ENCODE measurements around the gene KHSRP.
"Not testable (repeated sequence)": the region's sequence is repeated elsewhere in the genome, so short reads cannot be mapped to it uniquely, and the experiment has no call there.

The KHSRP gene

DNA sequence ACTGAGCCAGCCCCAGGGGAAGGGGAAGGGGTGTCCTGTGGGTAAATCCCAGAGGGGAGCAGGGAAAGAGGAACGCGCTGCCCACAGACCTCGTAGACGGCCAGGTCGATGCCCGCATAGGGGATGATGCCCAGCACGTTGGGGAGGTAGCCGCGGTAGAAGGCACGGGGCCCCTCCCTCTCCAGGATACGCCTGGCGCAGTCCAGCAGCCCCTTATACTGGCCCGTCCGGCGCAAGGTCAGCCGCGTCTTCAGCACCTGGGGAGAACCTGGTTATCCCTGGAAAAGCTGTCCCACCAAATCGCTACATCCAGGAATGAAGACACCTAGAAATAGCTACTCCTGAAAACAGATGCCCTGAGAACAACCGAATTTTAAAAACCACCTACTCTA lies 27.6 kb upstream of the KHSRP start:
- DNase-seq (ENCODE audit: low read depth, low spot score) = no peak

DNA sequence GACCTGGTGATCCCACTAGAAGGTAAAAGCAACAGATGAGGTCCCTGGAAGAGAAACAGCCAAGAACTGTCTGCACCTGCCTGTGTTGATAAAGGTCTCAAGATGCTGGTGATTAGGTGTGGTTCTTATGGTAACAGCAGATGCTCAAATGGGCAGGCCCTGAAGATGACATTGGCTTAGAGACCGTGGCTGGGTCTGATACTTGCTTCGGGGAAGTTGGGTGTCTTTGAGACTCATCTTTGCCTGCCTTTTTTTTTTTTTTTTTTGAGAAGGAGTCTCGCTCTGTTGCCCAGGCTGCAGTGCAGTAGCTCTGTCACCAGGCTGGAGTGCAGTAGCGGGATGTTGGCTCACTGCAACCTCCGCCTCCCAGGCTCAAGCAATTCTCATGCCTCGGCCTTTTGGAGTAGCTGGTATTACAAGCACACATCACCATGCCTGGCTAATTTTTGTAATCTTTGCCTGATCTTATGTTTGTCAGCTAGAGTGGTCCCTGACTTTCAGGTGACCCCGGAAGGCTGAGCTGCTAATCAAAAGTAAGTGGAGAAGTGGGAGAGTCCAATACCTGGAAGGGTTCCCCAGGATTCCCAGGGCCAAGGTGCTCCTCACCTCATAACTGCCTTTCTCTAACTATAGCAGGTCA lies 27.1 kb upstream of the KHSRP start:
- DNase-seq (ENCODE audit: low read depth, low spot score) = no peak

DNA sequence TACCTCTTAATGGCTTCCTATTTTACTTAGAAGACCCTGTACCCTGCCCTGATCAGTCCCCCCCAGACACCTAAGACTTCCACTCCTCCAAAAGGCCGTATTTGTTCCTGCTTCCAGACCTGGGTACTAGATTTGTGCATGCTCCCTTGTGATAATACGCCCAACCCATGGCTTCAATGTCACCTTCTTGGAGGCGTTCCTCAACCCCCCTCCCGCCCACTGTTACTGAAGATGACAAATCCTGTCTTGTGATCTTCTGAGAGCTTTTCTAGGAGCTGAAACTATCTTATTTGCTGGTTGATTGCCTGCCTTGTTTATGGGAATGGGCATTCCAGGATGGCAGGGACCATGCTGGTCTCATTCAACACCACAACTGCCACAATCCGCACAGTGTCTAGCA lies 25.6 kb upstream of the KHSRP start:
- DNase-seq (ENCODE audit: low read depth, low spot score) = no peak

DNA sequence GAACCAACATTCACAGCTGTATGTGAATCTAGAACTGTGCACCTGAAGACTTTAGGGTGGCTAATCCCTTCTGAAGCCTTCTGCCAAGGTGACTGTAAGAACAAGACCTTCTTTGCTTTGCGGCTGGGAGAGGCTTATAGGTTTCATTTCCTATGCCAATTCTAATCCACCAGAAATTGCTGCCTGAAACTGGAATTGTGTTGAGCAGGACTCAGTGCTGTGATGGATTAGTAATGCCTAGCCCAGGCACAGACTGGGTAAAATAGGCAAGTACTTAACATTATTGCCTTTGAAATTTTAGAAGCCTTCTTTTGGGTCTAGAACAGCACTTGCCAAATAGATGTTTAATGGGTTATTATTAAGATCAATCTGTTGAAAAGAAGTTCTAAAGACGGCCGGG lies 23.4 kb upstream of the KHSRP start:
- DNase-seq (ENCODE audit: low read depth, low spot score) = no peak

DNA sequence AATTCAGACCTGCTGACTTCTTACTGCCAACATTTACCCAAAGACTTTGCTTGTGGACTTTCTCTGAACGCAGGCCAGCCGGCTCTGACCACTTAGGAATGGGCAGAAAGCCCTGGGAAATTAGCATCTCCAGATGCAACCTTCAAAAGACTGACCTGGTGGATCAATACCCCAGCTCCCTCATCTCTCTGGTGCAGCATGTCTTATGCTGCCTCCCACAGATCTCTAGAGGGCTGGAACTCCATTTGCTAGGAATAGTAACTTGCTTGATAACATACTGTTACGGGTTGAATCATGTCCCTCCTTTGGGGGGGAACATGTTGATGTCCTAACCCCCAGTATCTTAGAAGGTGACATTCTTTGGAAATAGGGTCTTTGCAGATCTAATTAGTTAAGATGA lies 21.8 kb upstream of the KHSRP start:
- DNase-seq (ENCODE audit: low read depth, low spot score) = no peak

DNA sequence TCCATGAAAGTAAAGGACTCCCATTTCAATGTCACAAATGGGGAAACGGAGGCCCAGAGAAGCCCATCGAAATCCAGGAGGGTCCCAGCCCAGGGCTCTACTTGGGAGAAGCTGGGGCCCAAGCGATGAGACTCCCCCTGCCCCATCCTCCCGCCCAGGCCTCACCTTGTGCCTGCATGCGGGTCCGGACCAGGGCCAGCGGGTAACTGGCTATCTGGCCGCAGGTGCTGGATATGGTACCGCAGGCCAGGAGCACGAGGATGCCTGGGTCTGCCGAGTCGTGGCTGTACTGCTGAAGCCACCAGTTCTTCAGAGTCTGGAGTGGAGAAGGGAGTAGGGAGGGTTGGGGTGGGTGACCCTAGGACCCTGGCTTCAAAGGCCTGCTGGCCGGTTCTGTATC lies 19.4 kb upstream of the KHSRP start:
- no peak for DNase-seq (ENCODE audit: low read depth, low spot score)

DNA sequence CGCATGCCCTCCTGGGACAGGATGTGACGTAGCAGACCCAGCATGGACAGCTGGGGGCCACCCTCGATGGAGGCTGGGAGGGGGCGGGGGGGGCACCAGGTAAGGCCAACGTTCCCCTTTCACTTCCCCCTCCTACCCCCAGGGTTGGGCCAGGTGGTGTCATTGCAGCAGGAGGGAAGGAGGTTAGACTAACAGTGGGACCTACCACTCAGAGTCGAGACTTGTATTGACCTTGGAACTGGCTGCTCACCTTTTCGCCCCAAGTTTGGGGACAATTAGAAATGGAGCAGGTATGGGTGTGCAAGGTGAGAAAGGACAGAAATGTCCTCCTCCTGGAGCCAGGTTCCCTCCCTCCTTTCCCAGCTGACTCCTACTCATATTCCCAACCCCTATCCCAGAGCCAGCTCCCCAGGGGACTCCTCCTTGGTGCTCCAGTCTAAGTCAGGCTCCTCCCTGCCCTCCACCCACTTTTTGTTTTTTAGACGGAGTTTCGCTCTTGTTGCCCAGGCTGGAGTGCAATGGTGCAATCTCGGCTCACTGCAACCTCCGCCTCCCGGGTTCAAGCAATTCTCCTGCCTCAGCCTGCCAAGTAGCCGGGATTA lies 17.6 kb upstream of the KHSRP start:
- DNase-seq (ENCODE audit: low read depth, low spot score) = no peak

DNA sequence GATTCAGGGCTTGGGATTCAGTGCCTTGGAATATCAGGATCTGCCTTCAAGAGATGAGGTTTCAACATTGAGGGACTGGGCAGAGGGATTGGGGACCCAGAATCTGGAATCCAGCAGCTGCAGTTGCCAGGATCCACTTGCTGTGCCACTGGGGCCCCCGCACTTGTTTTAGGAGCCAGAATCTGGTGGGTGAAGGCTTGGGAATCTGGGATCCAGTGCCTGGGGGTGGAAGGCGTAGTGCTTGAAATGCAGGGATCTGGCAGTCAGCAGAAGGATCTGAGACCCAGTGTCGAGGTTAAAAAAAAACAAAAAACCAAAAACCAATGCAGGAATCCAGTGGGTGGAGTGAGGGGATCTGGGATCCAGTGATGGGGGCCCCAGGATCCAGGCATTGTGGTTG lies 16.3 kb upstream of the KHSRP start:
- DNase-seq (ENCODE audit: low read depth, low spot score) = no peak

DNA sequence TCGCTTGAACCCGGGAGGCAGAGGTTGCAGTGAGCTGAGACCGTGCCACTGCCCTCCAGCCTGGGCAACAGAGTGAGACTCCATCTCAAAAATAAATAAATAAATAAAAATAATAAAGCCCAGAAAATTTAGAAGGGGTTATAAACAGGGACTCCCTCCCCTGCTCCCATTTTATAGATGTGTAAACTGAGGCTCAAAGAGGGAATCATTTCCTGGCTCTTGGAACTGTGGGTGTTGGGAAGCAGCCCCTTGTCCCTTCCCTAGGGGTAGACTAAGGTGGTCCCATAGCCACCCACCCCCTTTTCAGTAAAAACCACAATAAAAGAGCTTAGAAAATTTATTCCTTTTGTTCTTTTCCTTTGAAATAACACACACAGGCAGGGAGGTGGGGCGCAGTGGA lies 15.1 kb upstream of the KHSRP start:
- DNase-seq (ENCODE audit: low read depth, low spot score) = no peak

DNA sequence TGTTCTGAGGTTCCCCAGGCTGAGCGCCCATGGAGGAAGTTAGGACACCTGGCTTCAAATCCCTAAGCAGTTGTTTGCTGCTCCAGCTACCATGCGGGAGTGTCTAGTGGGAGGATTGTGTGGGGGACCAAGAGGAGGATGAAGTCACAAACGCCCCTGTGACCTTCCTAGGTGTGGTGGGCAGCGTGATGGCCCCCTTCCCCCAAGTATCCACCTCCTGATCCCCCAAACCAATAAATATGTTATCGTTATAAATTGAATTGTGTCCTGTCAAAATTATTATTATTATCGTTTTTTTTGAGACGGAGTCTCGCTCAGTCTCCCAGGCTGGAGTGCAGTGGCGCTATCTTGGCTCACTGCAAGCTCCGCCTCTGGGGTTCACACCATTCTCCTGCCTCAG lies 9.1 kb upstream of the KHSRP start, which contains the start of gene SLC25A41:
TSS of gene SLC25A41 (minus strand) at position 101 of the 400 bp plus-strand sequence. CDS start at position 31, 70 bp downstream.
- DNase-seq (ENCODE audit: low read depth, low spot score) = no peak

DNA sequence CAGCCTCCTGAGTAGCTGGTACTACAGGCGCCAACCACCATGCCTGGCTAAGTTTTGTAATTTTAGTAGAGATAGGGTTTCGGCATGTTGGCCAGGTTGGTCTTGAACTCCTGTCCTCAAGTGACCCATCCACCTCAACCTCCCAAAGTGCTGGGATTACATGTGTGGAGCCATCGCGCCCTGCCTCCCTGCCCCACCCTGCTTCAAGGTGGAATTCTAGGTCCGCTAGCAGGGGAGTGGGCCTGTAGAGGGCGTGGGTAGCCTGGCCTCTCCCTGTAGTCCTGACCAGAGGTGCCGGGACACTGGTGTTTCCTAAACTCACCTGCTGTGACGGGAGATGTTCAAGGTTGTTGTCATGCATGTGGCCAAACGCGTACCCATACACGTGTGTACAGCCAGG lies 8.6 kb upstream of the KHSRP start:
- no peak for DNase-seq (ENCODE audit: low read depth, low spot score)

DNA sequence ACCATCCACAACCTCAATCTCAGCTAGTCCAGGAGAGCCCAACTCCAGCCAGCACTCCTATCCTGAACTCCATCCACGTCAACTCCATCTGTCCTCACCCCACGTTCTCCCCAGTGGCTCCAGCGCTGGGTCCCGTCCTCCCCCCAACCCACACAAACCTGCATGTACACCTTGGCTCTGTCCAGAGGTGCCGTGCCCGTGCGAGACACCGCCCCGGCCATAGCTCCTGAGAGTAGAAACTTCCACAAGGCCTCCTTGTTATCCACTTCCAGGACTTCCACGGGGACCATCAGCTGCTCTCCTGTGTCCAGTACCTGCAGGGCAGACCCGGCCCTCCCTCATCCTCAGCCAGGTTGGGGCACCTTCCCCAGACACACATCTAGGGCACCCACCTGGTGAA lies 7.3 kb upstream of the KHSRP start:
- DNase-seq (ENCODE audit: low read depth, low spot score) = no peak

DNA sequence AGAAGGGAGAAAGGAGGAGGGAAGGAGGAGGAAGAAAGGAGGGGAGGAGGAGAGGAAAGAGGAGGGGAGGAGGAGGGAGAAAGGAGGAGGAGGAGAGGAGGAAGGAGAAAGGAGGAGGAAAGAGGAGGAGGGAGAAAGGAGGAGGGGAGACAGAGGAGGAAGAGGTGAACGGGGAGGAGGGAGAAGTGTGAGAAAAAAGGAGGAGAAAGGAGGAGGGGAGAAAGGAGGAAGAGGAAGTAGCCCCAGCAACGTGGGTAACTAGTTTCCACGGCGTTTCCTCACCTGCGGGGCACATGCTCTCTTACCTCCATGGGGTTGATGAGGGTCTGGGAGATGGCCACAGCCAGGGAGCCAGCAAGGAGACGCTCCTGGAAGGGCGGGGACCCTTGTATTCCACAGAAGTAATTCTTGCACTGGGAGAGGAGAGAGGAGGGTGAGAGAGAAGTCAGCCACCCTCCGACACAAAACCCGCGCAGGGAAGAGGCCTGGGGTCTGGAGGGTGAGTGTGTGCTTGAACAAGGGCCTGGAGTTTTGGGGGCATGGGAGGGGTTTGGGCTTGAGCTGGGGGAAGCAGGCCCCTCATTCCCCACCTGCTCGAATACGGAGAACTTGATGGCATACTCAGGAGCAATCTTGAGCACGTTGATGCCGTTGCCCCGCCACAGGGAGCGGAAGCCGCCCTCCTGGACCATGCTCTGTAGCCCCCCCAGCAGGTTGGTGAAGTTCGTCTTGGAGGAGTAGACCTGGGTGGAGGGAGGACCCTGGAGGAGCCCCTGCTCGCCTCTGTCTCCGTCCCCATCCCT lies 5.0 kb upstream of the KHSRP start:
- no peak for DNase-seq (ENCODE audit: low read depth, low spot score)

DNA sequence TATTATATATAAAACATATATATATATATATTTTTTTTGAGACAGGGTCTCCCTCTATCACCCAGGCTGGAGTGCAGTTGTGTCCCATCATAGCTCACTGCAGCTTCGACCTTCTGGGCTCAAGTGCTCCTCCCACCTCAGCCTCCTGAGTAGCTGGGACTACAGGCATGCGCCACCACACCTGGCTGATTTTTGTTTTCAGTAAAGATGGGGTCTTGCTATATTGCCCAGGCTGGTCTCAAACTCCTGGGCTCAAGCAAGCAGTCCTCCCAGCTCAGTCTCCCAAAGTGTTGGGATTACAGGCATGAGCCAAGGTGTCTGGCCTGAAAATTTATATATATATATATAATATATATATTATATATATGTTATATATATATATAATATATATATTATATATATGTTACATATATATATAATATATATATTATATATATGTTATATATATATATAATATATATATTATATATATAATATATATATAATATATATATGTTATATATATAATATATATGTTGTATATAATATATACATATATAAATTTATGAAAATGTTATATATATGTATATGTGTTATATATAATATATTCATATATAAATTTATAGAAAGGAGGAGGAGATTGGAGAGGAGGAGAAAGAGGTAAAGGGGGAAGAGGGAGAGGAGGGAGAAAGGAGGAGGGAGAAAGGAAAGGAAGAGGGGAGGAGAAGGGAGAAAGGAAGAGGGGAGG lies 4.2 kb upstream of the KHSRP start:
- DNase-seq (ENCODE audit: low read depth, low spot score) = not testable (repeated sequence)

DNA sequence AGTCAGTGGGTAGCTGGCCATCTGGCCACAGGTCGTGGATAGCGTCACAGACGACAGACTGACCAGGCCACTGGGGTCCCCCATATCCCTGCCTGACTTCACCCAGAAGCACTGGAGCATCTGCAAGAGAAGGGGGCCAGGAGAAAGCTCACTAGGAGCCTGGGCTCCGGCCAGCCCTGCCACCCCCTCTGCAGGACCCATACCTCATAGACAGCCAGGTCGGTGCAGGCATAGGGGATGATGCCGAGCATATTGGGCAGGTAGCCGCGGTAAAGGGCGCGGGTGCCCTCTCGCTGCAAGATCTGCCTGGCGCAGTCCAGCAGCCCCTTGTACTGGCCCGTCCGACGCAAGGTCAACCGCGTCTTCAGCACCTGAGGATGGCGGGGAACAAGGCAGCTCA lies 2.5 kb upstream of the KHSRP start:
- no peak for DNase-seq (ENCODE audit: low read depth, low spot score)

DNA sequence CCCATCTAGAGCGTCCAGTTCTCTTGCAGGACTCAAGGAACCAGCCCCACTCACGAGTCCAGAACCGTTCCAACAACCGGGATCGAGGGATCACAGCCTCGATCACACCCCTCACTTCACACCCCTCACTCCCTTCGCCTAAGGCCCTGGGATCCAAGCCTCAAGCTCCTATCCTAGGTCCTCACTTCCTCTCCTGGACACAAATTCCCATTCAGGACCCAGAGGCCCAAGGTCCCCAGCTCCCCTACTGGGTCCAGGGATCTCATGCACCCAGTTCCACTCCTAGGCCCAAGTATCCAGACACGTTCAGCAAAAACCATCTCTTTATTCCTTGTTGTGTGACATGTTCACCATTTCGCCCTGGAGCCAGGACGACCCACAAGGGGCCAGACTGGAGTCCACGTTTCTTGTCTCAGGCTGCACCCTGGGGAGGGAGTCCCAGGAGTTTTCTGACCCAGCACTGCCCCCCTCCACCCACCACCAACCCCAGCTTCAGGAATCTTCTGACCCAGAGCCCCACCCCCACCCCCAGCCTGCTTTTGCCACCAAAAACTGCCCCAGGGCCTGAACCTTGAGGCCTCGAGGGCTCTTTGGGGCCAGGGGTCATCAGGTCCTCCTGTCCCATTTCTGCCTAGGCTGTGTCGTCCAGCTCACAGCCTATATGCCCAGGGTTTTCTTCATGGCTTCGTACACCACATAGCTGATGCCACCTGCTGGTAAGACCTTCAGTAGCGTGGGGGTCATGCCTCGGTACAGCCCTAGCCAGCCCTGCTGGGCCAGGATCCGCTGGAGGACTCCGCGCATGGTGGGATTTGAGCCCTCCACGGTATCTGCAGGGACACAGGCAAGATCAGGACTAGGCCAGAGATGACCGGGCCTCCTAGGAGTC lies 1.4 kb upstream of the KHSRP start:
- DNase-seq (ENCODE audit: low read depth, low spot score) = no peak

DNA sequence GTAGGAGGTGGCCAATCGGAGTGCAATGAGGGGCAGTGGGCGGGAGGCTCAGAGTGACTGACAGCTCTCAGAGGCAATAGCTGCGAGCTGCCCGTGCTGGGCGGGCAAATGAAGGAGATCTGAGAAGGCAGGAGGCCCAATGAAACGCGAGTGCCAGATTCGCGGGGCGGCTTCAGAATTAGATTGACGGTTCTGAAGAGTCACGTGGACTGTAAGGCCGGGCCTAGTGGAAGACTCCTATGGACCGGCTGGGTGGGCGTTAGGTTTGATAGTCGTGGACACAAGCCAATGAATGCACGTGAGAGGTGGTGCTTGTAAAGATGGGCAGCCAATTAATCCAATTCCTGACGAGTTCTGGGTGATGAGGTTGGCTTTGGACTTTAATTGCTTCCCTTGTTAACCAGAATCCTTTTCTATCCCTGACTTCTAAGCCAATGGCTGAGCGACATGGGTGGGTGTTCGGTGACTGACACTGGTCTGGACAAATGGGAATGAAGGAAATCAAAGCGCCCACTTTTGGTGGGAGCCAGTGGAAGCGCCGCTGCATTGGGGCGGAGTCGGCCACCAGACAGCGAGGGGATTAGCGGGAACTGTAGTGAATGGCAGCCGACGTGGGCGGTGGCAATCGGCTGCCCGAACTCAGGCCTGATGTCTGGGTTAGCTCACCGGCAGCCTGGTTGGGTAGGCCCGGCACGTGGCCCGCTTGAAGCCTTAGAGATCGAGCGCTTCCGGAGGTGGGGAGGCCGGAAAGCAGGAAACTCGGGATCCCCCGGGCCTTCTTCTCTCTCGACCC lies 524 bp upstream of the KHSRP start:
- DNase-seq (ENCODE audit: low read depth, low spot score) = peak; percentile 100

DNA sequence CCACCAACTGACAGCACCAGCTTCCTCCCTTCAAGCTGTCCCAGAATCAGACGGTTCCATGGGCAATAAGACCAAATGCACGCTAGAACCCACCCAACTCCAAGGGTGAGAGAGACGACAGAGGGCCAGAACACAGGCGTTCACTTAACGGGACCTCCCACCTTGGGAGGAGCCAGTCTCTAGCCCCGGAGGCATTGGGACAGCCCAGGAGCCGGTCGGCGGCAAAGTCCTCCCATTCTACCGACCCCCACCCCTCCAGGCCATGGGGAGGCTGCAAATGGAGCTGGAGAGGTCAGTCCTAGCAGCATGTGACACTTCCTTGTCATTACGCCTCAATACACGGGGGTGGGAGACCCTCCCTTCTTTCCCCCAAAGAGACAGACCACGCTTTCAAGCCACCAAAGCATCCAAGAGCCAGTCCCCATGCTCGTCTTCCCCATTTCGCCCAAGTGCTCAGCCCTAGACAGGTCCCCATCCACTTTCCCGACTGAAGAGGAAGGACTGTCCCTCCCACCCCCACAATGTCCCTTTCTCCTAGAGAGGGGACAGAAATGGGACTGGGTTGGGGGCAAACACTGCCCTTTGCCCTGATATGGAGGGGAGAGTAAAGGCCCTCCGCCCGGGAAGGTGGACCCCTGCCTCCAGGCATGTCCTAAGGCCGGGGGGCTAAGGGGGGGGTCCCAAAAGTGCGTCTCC lies 964 bp downstream of the KHSRP start:
- peak; percentile 93 for DNase-seq (ENCODE audit: low read depth, low spot score)

DNA sequence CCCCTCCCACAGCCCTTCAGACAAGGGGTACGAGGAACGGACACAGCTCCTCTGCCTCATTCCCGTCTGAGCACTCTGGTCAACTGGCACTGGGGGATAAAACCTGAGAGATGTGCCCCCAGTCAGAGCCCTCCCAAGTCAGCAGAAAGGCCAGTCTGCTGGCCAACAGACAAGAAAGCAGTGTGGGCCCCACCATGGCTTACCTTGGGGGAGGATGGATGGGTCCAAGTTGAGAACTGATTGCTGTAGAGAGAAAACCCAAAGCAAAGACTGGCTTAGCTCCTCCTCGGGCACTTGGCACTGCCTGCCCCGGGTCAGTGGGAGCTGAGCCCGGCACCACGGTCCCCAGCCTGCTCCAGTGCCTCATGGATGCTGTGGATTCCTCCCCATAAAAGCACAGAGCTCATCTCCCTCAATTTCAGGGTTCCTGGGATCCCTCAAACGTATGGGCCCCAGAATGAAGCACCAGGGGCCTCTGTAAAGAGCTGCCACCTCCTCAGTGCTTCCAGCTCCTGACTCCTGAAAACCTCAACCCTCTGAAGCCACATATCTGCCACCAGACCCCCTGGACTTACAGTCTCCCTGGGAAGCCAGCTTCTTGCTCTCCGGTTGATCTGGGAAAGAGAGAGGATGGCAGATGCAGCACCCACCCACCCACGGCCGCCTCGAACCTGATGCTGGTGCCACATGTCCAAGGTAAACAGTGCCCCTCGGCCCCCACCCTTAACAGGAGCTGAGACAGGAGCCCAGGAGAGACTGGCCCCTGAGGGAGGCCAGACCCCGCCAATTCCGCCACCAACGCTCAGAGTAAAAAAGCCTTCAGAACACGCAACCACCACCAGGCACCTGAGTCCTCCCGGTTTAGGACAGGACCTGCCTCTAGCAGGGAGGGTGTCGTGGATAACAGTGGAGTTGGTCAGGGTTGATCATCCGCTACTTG lies 3.3 kb downstream of the KHSRP start:
- no peak for DNase-seq (ENCODE audit: low read depth, low spot score)

All from ELF-1 (cell line).